Astrocyte of the cerebellum (primary cell): ENCODE measurements around the gene CCNL2.

Experiments
- DNase-seq: peaks from one replicate; pipeline ENCODE4 v3.0.0-alpha.2; 2011; ENCODE audit warnings: low read depth
- H3K4me3 ChIP-seq: 2 replicates; pipeline ENCODE4 v1.5.1; 2011; ENCODE audit warnings: mild to moderate bottlenecking, low read depth, low read length, moderate library complexity
- in situ Hi-C: cut with HindIII; loops from 2 replicates; pipeline ENCODE4 v1.10.0; 2017; ENCODE audit warnings: low sequenced_read_pairs
- TF ChIP-seq, protein P1 (sequence below): IDR thresholded peaks from 2 replicates; pipeline ENCODE4 v1.5.1; 2012; ENCODE audit warnings: low read length, low read depth, moderate library complexity, mild to moderate bottlenecking; ENCODE audit errors: missing control alignments

CCNL2 gene

DNA sequence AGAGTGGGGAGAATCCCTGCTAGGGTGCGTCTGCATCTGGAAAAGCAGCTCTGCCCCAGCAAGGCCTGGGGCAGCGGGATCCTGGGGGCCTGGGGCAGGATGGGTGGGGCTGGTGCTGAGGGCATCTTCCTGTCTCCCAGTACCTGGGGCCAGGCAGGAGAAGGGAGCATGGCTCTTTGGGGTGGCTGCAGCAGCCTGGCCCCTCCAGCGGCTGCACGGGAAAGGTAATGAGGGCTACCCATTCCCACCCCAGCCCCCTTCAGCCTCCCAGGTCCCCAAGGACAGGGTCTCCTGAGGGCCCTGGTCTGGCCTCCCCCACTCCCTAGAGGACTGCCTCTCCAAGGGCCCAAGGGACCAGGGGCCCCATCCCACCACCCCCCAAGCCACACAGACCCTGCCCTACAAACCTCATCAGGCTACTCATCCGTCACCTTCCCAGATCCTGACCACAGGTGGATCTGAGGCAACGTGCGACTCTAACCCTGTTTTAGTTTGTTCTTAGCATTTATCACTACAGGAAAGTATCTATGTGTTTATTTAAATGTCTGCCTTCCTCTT lies 22.9 kb upstream of the CCNL2 start:
- in situ Hi-C loops: no loop called here
- H3K4me3 ChIP-seq: no peak overlapping the region
- no peak for DNase-seq
- TF ChIP-seq, protein P1, sequence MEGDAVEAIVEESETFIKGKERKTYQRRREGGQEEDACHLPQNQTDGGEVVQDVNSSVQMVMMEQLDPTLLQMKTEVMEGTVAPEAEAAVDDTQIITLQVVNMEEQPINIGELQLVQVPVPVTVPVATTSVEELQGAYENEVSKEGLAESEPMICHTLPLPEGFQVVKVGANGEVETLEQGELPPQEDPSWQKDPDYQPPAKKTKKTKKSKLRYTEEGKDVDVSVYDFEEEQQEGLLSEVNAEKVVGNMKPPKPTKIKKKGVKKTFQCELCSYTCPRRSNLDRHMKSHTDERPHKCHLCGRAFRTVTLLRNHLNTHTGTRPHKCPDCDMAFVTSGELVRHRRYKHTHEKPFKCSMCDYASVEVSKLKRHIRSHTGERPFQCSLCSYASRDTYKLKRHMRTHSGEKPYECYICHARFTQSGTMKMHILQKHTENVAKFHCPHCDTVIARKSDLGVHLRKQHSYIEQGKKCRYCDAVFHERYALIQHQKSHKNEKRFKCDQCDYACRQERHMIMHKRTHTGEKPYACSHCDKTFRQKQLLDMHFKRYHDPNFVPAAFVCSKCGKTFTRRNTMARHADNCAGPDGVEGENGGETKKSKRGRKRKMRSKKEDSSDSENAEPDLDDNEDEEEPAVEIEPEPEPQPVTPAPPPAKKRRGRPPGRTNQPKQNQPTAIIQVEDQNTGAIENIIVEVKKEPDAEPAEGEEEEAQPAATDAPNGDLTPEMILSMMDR: no peak

DNA sequence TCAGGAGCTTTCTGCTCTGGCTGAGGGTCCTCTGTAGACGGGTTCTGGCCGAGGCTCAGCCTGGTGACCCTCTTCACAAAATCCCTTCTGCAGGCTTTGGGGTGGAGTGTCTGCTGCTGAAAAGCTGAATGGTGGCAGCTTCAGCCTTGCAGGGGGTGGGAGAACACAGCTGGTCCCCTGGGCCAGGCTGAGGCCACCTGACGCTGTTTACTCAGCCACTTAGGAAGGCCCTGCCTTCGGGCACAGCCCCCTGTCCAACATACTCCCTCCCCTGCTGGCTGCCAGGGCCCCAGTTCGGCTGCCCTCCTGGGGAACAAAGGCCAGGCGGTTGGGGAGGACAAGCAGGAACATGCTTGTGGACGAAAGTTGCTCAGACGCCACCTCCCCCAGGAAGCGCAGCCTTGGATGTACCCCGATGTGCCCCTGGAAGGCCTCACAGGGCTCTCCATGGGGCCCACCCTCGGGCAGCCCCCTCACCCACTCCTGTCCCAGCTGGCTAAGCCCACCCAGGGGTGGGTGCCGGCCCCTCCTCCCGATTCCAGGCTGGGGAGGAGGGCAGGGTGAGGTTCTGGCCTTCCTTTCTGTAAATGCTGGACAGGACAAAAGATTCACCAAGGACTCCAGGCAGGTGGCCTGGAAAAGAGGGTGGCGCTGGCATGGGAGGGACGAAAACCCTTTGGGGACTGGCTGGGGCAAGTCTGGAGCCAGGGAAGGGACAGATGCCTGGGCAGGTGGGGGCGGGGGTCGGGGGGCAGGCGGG lies 22.2 kb upstream of the CCNL2 start, which contains the start of gene ANKRD65:
Gene ANKRD65, minus strand, starts transcription at position 130 of the 760 bp plus-strand sequence. CDS start 271 bp downstream, outside the sequence.
- H3K4me3 ChIP-seq: no peak within 1 kb of the TSS
- DNase-seq: no peak
- TF ChIP-seq, protein P1: no peak
- in situ Hi-C loops: no loop called here

DNA sequence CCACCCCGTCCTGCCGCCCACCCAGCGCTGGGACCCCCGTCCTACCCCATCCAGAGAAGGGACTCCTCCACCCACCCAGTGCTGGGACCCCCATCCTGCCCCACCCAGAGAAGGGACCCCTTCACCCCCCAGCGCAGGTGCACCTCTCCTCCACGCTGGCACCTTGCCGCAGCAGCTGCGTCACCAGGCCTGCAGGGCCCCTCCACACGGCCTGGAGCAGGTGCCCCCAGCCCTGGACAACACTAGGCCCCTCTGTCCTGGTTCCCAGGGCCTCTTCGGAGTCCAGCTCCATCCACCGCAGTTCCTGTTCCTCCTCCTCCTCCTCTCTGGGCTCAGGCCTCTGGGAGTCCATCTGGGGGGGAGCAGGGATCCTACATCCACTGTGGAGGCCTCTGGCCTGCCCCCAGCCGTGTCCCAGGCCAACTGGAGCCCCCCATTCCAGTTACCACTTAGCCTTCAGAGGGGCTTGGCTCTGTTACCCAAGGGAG lies 21.6 kb upstream of the CCNL2 start:
- TF ChIP-seq, protein P1: no peak
- no peak for DNase-seq
- in situ Hi-C loops: no loop called here
- H3K4me3 ChIP-seq: no peak overlapping the region

DNA sequence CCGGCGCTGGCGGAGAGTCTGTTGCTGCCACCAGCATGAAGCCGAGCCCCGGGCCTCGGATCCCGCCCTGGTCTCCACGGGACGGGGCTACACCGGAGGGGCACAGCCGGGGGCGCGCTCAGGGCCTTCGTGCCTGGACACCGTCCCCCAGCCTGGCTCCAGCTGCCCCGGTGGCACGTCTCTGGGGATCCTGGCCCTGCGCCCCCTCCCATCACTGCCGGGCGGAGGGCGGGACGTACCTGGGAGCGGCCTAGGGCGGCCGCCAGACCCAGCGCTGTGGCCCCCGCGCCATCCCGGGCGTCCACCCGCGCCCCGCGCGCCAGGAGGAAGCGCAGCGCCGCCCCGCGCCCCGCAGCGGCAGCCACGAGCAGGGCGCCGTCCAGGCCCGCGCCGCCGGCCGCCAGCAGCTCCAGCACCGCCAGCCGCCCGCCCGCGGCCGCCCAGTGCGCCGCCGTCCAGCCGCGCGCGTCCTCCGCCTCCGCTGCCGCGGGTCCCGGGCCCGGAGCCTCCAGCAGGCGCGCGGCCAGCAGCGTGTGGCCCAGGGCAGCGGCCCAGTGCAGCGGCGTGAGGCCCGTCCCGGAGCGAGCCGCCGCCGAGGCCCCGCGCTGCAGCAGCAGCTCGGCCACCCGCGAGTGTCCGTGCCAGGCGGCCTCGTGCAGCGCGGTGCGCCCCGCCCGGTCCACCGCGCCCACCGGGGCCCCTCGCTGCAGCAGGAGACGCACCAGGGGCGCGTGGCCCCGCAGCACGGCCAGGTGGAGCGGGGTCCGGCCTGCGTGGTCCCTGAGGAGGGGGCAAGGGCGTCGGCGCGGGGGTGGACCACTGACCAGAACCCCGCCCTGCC lies 20.9 kb upstream of the CCNL2 start:
- TF ChIP-seq, protein P1: no peak
- in situ Hi-C loops: no loop called here
- DNase-seq: no peak
- no peak overlapping the region for H3K4me3 ChIP-seq

DNA sequence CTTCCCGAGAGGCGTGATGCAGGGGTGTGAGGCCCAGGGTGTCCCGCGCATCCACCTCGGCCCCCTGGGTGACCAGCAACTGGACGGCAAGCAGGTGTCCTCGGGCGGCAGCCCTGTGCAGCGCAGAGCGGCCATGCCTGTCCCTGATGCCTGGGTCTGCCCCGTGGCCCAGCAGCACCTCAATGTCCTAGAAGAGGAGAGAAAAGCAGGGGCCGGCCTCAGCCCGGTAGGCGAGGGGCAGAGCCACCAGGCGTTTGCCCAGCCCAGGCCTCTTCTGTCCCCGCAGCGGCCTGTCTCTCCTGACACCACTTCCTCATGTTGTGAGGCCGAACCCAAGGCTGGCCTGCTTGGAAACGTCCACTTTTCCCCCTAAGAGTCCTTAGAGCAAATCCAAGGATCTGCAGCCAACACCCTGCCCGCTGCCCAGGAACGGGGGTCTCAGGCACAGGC lies 20.3 kb upstream of the CCNL2 start:
- no peak for DNase-seq
- in situ Hi-C loops: no loop called here
- H3K4me3 ChIP-seq: no peak overlapping the region
- TF ChIP-seq, protein P1: no peak
